NCI-H1436 (cell line): ENCODE results near the gene STK32B.
"Not testable (repeated sequence)": the region's sequence is repeated elsewhere in the genome, so short reads cannot be mapped to it uniquely, and the experiment has no call there.

Experiments used
- DNase-seq: peaks from one replicate; lab custom pipeline; 2025; lab: John Stamatoyannopoulos, UW

STK32B gene

DNA sequence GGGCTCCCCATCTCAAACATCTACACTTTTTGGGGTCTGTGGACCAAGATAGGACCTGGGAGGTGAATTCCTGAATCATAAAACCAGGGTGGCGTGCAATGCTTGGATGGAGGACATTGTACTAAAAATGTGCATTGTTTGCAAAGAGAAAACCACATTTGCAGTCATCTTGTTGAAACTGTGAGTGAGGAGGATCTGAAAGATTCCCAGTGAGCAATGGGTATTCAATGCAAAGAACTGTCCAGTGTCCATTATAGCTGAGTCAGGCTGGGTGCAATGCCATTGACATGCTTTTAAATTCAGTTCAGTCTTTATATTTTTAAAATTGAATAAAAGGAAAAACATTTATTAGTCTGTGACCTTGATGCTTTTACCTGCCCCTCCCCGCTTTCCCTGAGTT, 215.7 kb downstream of the STK32B start:
- no peak for DNase-seq

DNA sequence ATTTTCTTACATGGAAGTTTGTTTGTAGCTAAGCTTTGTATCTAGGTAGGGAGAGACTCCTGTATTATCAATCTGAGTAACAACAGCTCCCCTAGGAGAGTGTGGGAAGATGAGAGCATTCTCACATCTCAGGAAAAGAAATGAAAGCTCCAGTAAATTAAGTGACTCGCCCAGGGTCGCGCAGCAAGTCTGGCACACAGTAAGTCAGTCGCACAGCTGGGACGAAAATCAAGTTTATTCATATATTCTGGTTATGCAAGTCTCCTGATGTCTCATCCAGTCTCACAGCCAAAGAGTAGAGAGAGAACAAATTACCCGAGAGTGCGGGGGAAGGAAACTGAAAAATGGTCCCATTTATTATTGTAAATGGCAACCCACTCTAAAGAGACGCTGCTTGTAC, 216.1 kb downstream of the STK32B start:
- no peak for DNase-seq

DNA sequence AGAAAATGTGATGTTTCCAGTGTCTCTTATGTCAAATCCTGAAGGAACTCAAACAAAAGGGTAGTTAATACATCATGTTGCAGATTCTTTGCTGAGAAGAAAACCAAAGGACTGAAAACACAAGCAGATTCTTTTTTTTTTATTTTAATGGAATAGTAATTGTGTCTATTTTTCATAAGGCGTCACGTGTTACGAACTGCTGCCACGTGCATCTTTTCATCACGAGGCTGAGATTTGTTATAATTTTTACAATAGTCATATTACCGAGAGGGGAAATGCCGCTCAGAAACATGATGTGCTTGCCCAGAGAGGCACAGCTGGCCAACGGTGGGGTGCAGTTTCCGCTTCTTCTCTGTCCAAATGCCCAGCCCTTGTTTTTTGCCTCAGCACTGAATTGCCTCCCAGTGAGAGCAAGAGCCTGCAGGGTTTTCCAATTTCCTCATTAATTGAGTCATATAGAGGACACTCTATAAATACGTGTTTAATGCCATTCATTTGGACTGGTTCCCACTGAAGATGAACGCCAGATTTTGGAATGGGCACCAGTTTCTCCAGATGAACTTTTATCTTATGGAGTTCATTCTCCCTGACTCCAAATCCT, 225.3 kb downstream of the STK32B start:
- DNase-seq = no peak

- DNase-seq = peak; percentile 13
These were observed 225.8 kb downstream of the STK32B start for GRCh38 chr4:5277079-5277478.

GRCh38 chr4:5278213-5278612, 226.9 kb downstream of the STK32B start:
- no peak for DNase-seq

DNA sequence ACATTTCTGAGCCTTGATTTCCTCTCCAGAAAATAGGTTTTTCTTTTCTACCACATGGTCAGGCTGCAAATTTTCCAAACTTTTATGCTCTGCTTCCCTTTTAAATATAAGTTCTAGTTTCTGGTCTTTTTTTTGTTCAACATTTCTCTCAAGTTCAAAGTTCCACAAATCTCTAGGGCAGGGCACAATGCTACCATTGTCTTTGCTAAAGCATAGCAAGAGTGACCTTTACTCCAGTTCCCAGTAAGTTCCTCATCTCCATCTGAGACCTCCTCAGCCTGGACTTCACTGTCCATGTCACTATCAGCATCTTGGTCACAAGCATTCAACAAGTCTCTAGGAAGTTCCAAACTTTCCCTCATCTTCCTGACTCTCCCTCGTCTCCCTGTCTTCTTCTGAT, 228.8 kb downstream of the STK32B start:
- not testable (repeated sequence) for DNase-seq

- no peak for DNase-seq
These were observed 229.5 kb downstream of the STK32B start for GRCh38 chr4:5280828-5281227.

- DNase-seq = no peak
These were observed 232.6 kb downstream of the STK32B start for GRCh38 chr4:5283837-5284236.

DNA sequence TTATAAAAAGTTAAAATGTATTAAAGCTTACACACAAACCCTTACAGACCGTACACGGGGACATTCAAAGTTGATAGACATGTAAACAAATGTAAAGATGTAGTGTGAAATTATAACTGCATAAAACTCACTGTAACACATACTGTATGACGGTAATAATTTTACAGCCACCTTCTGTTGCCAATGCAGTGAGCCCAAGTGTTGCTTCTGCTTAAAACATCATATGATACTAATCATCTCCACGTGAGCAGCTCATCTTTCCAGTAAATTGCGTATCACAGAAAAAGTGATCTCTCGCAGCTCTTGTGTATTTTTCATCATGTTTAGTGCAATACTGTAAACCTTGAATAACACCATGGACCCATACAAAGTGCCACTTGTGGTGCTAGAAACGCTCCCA, 233.2 kb downstream of the STK32B start:
- DNase-seq = no peak

- DNase-seq = peak; percentile 2
These were observed 240.8 kb downstream of the STK32B start for GRCh38 chr4:5292101-5292500.

DNA sequence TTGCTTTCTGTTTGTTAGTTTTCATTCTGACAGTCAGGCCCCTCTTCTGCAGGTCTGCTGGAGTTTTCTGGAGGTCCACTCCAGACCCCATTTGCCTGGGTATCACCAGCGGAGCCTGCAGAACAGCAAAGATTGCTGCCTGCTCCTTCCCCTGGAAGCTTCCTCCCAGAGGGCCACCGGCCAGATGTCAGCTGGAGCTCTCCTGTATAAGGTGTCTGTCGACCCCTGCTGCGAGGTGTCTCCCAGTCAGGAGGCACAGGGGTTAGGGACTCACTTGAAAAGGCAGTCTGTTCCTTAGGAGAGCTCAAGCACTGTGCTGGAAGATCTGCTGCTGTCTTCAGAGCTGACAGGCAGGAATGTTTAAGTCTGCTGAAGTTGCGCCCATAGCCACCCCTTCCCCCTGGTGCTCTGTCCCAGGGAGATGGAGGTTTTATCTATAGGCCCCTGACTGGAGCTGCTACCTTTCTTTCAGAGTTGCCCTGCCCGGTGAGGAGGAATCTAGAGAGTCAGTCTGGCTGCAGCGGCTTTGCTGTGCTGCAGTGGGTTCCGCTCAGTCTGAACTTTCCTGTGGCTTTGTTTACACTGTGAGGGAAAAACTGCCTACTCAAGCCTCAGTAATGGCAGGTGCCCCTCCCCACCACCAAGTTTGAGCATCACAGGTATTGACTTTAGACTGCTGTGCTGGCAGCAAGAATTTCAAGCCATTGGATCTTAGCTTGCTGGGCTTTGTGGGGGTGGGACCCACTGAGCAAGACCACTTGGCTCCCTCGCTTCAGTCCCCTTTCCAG, 246.9 kb downstream of the STK32B start:
- not testable (repeated sequence) for DNase-seq

- DNase-seq = no peak
These were observed 249.0 kb downstream of the STK32B start for GRCh38 chr4:5300283-5300682.

DNA sequence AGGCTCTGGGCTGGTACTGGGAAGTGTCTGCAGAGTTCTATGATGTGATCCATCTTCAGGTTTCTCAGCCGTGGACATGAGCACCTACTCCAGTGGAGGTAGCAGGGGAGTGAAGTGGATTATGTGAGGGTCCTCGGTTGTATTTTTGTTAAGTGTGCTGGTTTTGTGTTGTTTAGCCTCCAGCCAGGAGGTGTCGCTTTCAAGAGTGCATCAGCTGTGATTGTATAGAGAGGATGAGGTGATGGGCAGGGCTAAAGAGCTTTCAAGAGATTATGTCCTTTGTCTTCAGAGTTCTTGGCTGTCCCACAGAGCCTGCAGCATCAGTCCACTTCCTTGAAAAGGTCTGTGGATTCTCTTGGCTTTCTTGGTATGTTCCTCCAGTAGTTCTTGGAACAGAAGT, 256.6 kb downstream of the STK32B start:
- DNase-seq = no peak

GRCh38 chr4:5322321-5322720, 271.0 kb downstream of the STK32B start:
- DNase-seq = no peak

GRCh38 chr4:5330339-5330989, 279.2 kb downstream of the STK32B start:
- no peak for DNase-seq

- DNase-seq = no peak
These were observed 286.5 kb downstream of the STK32B start for GRCh38 chr4:5337731-5338130.

- no peak for DNase-seq
These were observed 287.3 kb downstream of the STK32B start for GRCh38 chr4:5338531-5338930.

DNA sequence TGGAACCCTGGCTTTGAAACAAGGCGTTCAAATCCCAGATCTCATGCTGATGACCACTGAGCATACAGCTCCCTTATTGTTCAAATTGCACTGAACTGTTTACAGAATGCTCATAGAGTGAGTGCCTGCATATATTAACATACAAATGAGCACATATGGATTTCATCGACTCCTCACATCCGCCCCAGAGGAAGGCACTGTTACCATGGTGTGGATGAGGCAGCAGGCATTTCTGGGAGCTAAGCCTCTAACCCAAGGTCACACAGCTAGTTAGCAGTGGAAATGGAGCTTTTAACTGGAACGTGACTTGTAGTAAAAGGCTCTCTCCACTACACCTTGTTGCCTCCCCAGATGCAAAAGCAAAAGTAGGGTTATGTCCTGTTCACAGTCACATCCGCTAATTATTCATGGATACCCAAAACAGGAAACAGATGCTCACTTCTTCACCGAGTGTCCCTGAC, 289.7 kb downstream of the STK32B start:
- no peak for DNase-seq

- no peak for DNase-seq
These were observed 290.2 kb downstream of the STK32B start for GRCh38 chr4:5341526-5341925.

DNA sequence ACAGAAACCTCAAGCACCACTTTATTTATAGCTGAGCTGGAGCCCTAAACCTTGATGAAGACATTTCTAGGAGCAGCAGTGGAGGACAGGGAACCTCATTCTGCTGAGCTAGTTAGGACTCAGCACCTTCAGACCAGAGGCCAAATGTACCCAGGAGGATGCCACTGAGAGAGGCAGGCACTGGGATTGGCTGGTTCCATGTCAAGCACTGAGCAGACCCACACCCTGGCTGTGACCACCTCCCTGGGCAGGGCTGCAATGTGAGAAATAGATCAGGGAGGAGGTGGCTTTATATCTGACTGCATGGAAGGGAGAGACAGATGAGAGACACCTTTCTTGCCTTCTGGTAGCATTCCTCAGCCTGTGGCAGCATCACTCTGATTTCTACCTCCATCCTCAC, 304.6 kb downstream of the STK32B start:
- DNase-seq = no peak

DNA sequence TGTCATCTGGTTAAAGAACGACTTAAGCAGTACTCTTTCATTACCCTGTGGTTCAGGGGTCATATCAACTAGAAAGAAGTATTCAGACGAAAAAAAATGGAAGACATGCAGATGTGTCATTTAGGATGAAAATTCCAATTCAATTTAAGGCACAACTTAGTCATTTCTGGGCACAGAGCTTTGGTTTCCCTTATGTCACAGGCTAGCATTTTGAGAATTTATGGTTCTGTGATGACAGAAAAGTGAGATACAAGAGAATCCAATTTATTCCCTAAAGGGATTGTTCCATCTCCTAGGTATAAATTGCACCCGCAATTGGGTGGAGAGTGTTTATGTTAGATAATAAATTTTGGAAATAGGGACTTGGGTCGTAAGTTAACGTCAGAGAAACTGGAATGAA, 306.6 kb downstream of the STK32B start:
- DNase-seq = no peak

GRCh38 chr4:5361968-5362367, 310.7 kb downstream of the STK32B start:
- DNase-seq = no peak

DNA sequence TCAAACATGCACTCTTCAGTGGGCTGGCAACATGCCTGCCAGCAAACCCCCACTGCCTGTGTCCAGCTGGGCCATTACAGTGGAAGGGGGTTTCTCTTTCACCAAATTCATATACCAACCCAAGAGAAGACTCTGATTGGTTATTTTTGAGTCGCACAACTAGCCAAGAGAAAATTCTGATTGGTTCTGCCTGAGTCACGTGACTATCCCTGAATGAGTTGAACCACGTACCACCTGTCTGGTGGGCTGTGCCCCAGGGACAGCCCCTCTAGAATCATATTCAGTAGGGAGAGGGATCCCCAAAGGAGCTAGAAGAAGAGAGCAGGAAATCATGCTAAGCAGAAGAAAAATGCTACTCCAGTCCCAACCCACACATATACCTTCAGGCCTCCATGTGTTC, 313.1 kb downstream of the STK32B start:
- DNase-seq = no peak
